Astrocyte (in vitro differentiated cells and primary cell): ENCODE data around the gene HOMER1. TPM values are rescaled to one million over a fixed set of nuclear protein-coding genes. Genes with fewer than 3 reads are reported as not detected.
"Not testable (repeated sequence)": the region's sequence is repeated elsewhere in the genome, so short reads cannot be mapped to it uniquely, and the experiment has no call there.

Experiments
- DNase-seq: peaks from one replicate; pipeline ENCODE4 v3.0.0-alpha.2; 2010; ENCODE audit warnings: low read depth
- FAIRE-seq: peaks from 2 replicates; lab custom pipeline; 2011; peaks lifted over from hg19 to GRCh38; lab: Jason Lieb, UNC
- H2AFZ ChIP-seq: 2 replicates; pipeline ENCODE4 v1.6.0; 2012; ENCODE audit warnings: low read depth, low read length, inconsistent platforms
- H3K27ac ChIP-seq: 2 replicates; pipeline ENCODE4 v1.5.1; 2011; ENCODE audit warnings: low read depth, low read length, inconsistent platforms
- H3K27me3 ChIP-seq: 2 replicates; pipeline ENCODE4 v1.6.0; 2011; ENCODE audit warnings: low read length, inconsistent platforms; ENCODE audit not compliant: insufficient read depth
- H3K36me3 ChIP-seq: 2 replicates; pipeline ENCODE4 v1.5.1; 2011; ENCODE audit warnings: low read length, inconsistent platforms; ENCODE audit not compliant: insufficient read depth
- H3K4me1 ChIP-seq: 2 replicates; pipeline ENCODE4 v1.5.1; 2011; ENCODE audit warnings: low read length, inconsistent platforms; ENCODE audit not compliant: insufficient read depth
- H3K4me2 ChIP-seq: 2 replicates; pipeline ENCODE4 v1.6.0; 2012; ENCODE audit warnings: low read length, inconsistent platforms
- H3K4me3 ChIP-seq: 2 replicates; pipeline ENCODE4 v1.5.1; 2011; ENCODE audit warnings: low read depth, mild to moderate bottlenecking, low read length, inconsistent platforms; ENCODE audit not compliant: insufficient read depth
- H3K79me2 ChIP-seq: 2 replicates; pipeline ENCODE4 v1.6.0; 2012; ENCODE audit warnings: mild to moderate bottlenecking, low read length, inconsistent platforms; ENCODE audit not compliant: insufficient read depth
- H3K9ac ChIP-seq: 2 replicates; pipeline ENCODE4 v1.6.0; 2012; ENCODE audit warnings: mild to moderate bottlenecking, low read length, inconsistent platforms
- H3K9me3 ChIP-seq: 2 replicates; pipeline ENCODE4 v1.5.1; 2012; ENCODE audit warnings: low read depth, mild to moderate bottlenecking, low read length, inconsistent platforms; ENCODE audit not compliant: insufficient read depth
- H4K20me1 ChIP-seq: 2 replicates; pipeline ENCODE4 v1.6.0; 2012; ENCODE audit warnings: low read length, inconsistent platforms; ENCODE audit not compliant: insufficient read depth
- H3K27ac Mint-ChIP-seq: one replicate; pipeline ENCODE4 v1.8.0; 2021; ENCODE audit warnings: mild to moderate bottlenecking, mixed read lengths; ENCODE audit not compliant: unreplicated experiment
- H3K27me3 Mint-ChIP-seq: one replicate; pipeline ENCODE4 v1.8.0; 2021; ENCODE audit warnings: low read depth, mixed read lengths; ENCODE audit not compliant: unreplicated experiment
- H3K36me3 Mint-ChIP-seq: one replicate; pipeline ENCODE4 v1.8.0; 2021; ENCODE audit warnings: low read depth, mixed read lengths; ENCODE audit not compliant: unreplicated experiment
- H3K4me1 Mint-ChIP-seq: one replicate; pipeline ENCODE4 v1.8.0; 2021; ENCODE audit warnings: low read depth, mixed read lengths; ENCODE audit not compliant: unreplicated experiment
- H3K4me3 Mint-ChIP-seq: one replicate; pipeline ENCODE4 v1.8.0; 2021; ENCODE audit warnings: mild to moderate bottlenecking, moderate library complexity, mixed read lengths; ENCODE audit not compliant: unreplicated experiment
- H3K9me3 Mint-ChIP-seq: one replicate; pipeline ENCODE4 v1.8.0; 2021; ENCODE audit warnings: mild to moderate bottlenecking, mixed read lengths; ENCODE audit not compliant: unreplicated experiment
- EZH2 ChIP-seq: IDR thresholded peaks from 2 replicates; pipeline ENCODE4 v1.6.1; 2012; ENCODE audit warnings: mild to moderate bottlenecking, low read length, inconsistent platforms; ENCODE audit not compliant: insufficient read depth
- total RNA-seq: library from RNA; stranded (reverse); gene quantifications from 2 replicates; pipeline ENCODE4 v1.2.1, GENCODE V29; 2021
- TF ChIP-seq, protein P1 (sequence below): IDR thresholded peaks from 2 replicates; pipeline ENCODE4 v1.5.1; 2011; ENCODE audit warnings: low read depth, mild to moderate bottlenecking, inconsistent platforms, low read length, moderate library complexity; ENCODE audit not compliant: insufficient read depth

The HOMER1 gene
- total RNA-seq, 1 donor from 2014 or later, result 26.9 TPM

DNA sequence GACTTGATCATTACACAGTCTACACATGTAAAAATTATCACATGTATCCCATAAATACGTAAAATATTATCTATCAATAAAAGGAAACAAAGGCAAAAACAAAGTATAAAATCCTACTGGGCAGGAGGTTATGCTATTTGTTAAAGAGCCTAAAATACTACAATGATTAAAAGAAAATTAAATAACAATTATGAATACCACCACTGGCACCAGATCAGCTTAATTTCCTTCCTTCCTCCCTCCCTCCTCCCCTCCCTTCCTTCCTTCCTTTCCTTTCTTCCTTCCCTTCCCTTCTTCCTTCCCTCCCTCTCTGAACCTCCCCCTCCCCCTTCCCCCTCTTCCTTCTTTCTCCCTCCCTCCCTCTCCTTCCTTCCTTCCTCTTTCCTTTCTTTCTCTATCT lies 127.3 kb downstream of the HOMER1 start:
- Histone ChIP-seq H3K27ac (no peak overlapping the region), H3K79me2 (no peaks in the 10 kb centered on the region), H4K20me1 (no peaks in the 10 kb centered on the region), H3K9ac (no peak overlapping the region), H3K36me3 (no peaks in the 10 kb centered on the region), H3K4me2 (no peak overlapping the region), H3K4me3 (no peak overlapping the region), H3K9me3 (no peaks in the 10 kb centered on the region), H3K4me1 (no peaks in the 10 kb centered on the region), H3K27me3 (no peaks in the 10 kb centered on the region), H2AFZ (no peak overlapping the region)
- DNase-seq, result no peak
- no peak for TF ChIP-seq EZH2
- Mint-ChIP-seq H3K27ac (no peak overlapping the region), H3K9me3 (no peaks in the 10 kb centered on the region), H3K4me3 (no peak overlapping the region), H3K4me1 (no peaks in the 10 kb centered on the region), H3K36me3 (peaks cover 19% of the 10 kb centered on the region), H3K27me3 (no peaks in the 10 kb centered on the region)
- no peak for FAIRE-seq

DNA sequence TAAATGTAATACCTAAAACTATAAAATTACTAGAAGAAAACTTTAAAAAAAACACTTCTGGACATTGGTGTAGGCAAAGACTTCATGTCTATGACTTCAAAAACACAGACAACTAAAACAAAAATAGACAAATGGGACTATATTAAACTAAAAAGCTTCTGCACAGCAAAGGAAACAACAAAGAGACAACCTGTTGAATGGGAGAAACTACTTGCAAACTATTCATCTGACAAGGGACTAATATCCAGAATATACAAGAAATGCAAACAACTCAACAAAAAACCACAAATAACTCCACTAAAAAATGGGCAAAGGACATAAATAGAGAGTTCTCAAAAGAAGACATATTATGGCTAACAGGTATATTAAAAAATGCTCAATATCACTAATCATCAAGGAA lies 128.8 kb downstream of the HOMER1 start:
- H3K27me3 ChIP-seq, H3K9me3 ChIP-seq, H3K36me3 ChIP-seq, FAIRE-seq, DNase-seq, H4K20me1 ChIP-seq, H3K79me2 ChIP-seq, H3K4me1 ChIP-seq, H3K4me2 ChIP-seq, H3K9me3 Mint-ChIP-seq, H3K4me1 Mint-ChIP-seq, H3K27ac Mint-ChIP-seq, H3K9ac ChIP-seq, H2AFZ ChIP-seq, H3K27ac ChIP-seq, H3K27me3 Mint-ChIP-seq, H3K4me3 ChIP-seq, H3K4me3 Mint-ChIP-seq: not testable (repeated sequence)
- peaks cover 27% of the 10 kb centered on the region for H3K36me3 Mint-ChIP-seq

DNA sequence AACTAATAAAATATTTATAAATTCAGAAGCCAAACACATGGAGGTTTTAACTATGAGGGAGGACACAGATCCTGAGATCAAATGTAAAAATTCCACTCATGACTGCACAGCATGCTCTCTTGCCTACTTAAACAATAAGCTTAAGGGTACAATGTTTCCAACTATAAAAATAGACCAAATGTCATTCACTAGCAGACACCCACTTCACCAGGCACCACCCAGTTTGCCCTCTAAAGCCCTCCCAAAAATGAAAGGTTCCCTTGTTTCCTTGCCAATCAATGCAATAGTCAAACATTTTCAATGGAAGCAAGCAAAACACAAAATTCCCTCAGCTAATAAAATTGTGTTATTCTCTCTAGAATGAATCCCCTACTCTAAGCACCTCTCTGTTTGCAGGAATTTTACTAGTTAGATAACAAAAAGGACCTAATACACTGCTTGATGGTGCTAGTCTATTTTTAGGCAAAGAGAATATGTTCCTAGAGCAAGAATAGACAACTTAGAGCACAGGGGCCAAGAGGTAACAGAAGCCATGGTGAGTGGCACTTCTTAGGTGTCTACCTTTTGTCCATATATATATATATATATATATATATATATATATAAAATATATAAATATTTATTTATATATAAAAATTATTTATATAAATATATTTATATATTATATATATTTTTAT lies 135.3 kb downstream of the HOMER1 start:
- H3K27me3 ChIP-seq, result no peaks in the 10 kb centered on the region
- no peak overlapping the region for H3K4me3 Mint-ChIP-seq
- no peak overlapping the region for H3K9ac ChIP-seq
- H2AFZ ChIP-seq, result no peak overlapping the region
- H3K4me1 Mint-ChIP-seq, result no peaks in the 10 kb centered on the region
- no peak overlapping the region for H3K27ac ChIP-seq
- TF ChIP-seq EZH2, result no peak
- TF ChIP-seq, protein P1, sequence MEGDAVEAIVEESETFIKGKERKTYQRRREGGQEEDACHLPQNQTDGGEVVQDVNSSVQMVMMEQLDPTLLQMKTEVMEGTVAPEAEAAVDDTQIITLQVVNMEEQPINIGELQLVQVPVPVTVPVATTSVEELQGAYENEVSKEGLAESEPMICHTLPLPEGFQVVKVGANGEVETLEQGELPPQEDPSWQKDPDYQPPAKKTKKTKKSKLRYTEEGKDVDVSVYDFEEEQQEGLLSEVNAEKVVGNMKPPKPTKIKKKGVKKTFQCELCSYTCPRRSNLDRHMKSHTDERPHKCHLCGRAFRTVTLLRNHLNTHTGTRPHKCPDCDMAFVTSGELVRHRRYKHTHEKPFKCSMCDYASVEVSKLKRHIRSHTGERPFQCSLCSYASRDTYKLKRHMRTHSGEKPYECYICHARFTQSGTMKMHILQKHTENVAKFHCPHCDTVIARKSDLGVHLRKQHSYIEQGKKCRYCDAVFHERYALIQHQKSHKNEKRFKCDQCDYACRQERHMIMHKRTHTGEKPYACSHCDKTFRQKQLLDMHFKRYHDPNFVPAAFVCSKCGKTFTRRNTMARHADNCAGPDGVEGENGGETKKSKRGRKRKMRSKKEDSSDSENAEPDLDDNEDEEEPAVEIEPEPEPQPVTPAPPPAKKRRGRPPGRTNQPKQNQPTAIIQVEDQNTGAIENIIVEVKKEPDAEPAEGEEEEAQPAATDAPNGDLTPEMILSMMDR, result no peak
- no peak overlapping the region for H3K4me2 ChIP-seq
- DNase-seq, result no peak
- H3K9me3 Mint-ChIP-seq, result peaks cover 2% of the 10 kb centered on the region
- H3K36me3 Mint-ChIP-seq, result peaks cover 24% of the 10 kb centered on the region
- no peaks in the 10 kb centered on the region for H3K4me1 ChIP-seq
- FAIRE-seq, result no peak
- H4K20me1 ChIP-seq, result no peaks in the 10 kb centered on the region
- no peaks in the 10 kb centered on the region for H3K27me3 Mint-ChIP-seq
- no peak overlapping the region for H3K27ac Mint-ChIP-seq
- no peaks in the 10 kb centered on the region for H3K36me3 ChIP-seq
- no peaks in the 10 kb centered on the region for H3K9me3 ChIP-seq
- H3K79me2 ChIP-seq, result no peaks in the 10 kb centered on the region
- H3K4me3 ChIP-seq, result no peak overlapping the region
